Neural cell (in vitro differentiated cells): ENCODE measurements around the gene ADCY5. TPM values are rescaled to one million over a fixed set of nuclear protein-coding genes. Genes with fewer than 3 reads are reported as not detected.

Experiments
- H2AFZ ChIP-seq: fragments of 200-600, 300-800 bp; sonication (generic), shearing (Covaris generic); 2 replicates; pipeline ENCODE4 v1.6.0; 2014; ENCODE audit warnings: low read depth, mild to moderate bottlenecking, antibody characterized with exemption, low read length, moderate library complexity
- H3F3A ChIP-seq: fragments of 200-600 bp; shearing (Covaris generic); 2 replicates; pipeline ENCODE4 v1.6.1; 2016; ENCODE audit warnings: mild to moderate bottlenecking, moderate library complexity, mixed read lengths, antibody characterized with exemption, low read length; ENCODE audit not compliant: insufficient read depth, poor library complexity, severe bottlenecking
- H3K27ac ChIP-seq: fragments of 200-600, 300-800 bp; sonication (generic), shearing (Covaris generic); 2 replicates; pipeline ENCODE4 v1.5.1; 2014; ENCODE audit warnings: mild to moderate bottlenecking, low read length, moderate library complexity
- H3K27me3 ChIP-seq: fragments of 300-800, 200-600 bp; sonication (generic), shearing (Covaris generic); 2 replicates; pipeline ENCODE4 v1.6.0; 2014; ENCODE audit warnings: mild to moderate bottlenecking, low read depth, low read length, moderate library complexity; ENCODE audit not compliant: insufficient read depth
- H3K36me3 ChIP-seq: fragments of 300-800, 200-600 bp; sonication (generic), shearing (Covaris generic); 2 replicates; pipeline ENCODE4 v1.5.1; 2014; ENCODE audit warnings: mild to moderate bottlenecking, antibody characterized with exemption, low read length, moderate library complexity; ENCODE audit not compliant: insufficient read depth
- H3K4me2 ChIP-seq: fragments of 300-800, 200-600 bp; sonication (generic), shearing (Covaris generic); 2 replicates; pipeline ENCODE4 v1.6.0; 2014; ENCODE audit warnings: mild to moderate bottlenecking, low read length
- H3K4me3 ChIP-seq: fragments of 300-800, 200-600 bp; sonication (generic), shearing (Covaris generic); 2 replicates; pipeline ENCODE4 v1.5.1; 2014; ENCODE audit warnings: mild to moderate bottlenecking, low read length, moderate library complexity
- H3K79me2 ChIP-seq: fragments of 200-600 bp; shearing (Covaris generic); replicated peaks from 2 replicates; pipeline ENCODE4 v1.6.0; 2014; ENCODE audit warnings: mild to moderate bottlenecking, low read length, moderate library complexity; ENCODE audit not compliant: insufficient read depth
- H3K9ac ChIP-seq: fragments of 300-800, 200-600 bp; sonication (generic), shearing (Covaris generic); 2 replicates; pipeline ENCODE4 v1.6.1; 2016; ENCODE audit warnings: mild to moderate bottlenecking, low read length, mixed read lengths
- H3K9me2 ChIP-seq: fragments of 200-600 bp; shearing (Covaris generic); 2 replicates; pipeline ENCODE4 v1.6.1; 2016; ENCODE audit warnings: mild to moderate bottlenecking, low read length, mixed read lengths; ENCODE audit not compliant: insufficient read depth
- H3K9me3 ChIP-seq: fragments of 200-600, 300-800 bp; sonication (generic), shearing (Covaris generic); 2 replicates; pipeline ENCODE4 v1.6.1; 2016; ENCODE audit warnings: mild to moderate bottlenecking, mixed run types, low read length, moderate library complexity, mixed read lengths
- H4K20me1 ChIP-seq: fragments of 200-600 bp; shearing (Covaris generic); 2 replicates; pipeline ENCODE4 v1.6.1; 2016; ENCODE audit warnings: mild to moderate bottlenecking, mixed run types; ENCODE audit not compliant: insufficient read depth
- CTCF ChIP-seq: fragments of 450-650 bp; IDR thresholded peaks from 2 replicates; pipeline ENCODE4 v1.5.1; 2014; ENCODE audit warnings: antibody characterized with exemption, mild to moderate bottlenecking, moderate library complexity; ENCODE audit not compliant: poor library complexity, severe bottlenecking
- EP300 ChIP-seq: fragments of 450-650 bp; conservative IDR thresholded peaks from 2 replicates; pipeline ENCODE4 v1.6.1; 2014; ENCODE audit warnings: antibody characterized with exemption, mild to moderate bottlenecking, moderate library complexity; ENCODE audit not compliant: poor library complexity, severe bottlenecking
- EZH2 ChIP-seq: fragments of 200-600, 300-800 bp; shearing (Covaris generic), sonication (generic); IDR thresholded peaks from 2 replicates; pipeline ENCODE4 v1.6.1; 2014; ENCODE audit warnings: antibody characterized with exemption, low read length, borderline replicate concordance, mild to moderate bottlenecking; ENCODE audit not compliant: insufficient read depth, poor library complexity, severe bottlenecking
- MXI1 ChIP-seq: fragments of 450-650 bp; conservative IDR thresholded peaks from 2 replicates; pipeline ENCODE4 v1.6.1; 2014; ENCODE audit warnings: antibody characterized with exemption, mild to moderate bottlenecking; ENCODE audit not compliant: poor library complexity, severe bottlenecking
- POLR2AphosphoS5 ChIP-seq: IDR thresholded peaks from 2 replicates; pipeline ENCODE4 v1.6.1; 2012
- RAD21 ChIP-seq: fragments of 450-650 bp; conservative IDR thresholded peaks from 2 replicates; pipeline ENCODE4 v1.6.1; 2014; ENCODE audit warnings: antibody characterized with exemption, mild to moderate bottlenecking, moderate library complexity
- REST ChIP-seq: IDR thresholded peaks from 2 replicates; pipeline ENCODE4 v1.6.1; 2012; ENCODE audit warnings: borderline replicate concordance
- SMC3 ChIP-seq: fragments of 450-650 bp; conservative IDR thresholded peaks from 2 replicates; pipeline ENCODE4 v1.6.1; 2014; ENCODE audit warnings: antibody characterized with exemption, mild to moderate bottlenecking, moderate library complexity; ENCODE audit not compliant: poor library complexity
- TAF1 ChIP-seq: IDR thresholded peaks from 2 replicates; pipeline ENCODE4 v1.6.1; 2012; ENCODE audit warnings: low read depth
- polyA plus RNA-seq: library from polyadenylated mRNA; depleted of rRNA; stranded (reverse); fragments of >200 nt; gene quantifications from 2 replicates; pipeline ENCODE4 v1.2.3, GENCODE V29; 2014

ADCY5 gene
- polyA plus RNA-seq, 1 donor from 2014 or later: 7.7 TPM

- no peaks in the 10 kb centered on the region for H3K27me3 ChIP-seq
- no peak overlapping the region for H3K27ac ChIP-seq
- no peak for TF ChIP-seq REST
- no peak for TF ChIP-seq RAD21
- no peak for TF ChIP-seq POLR2AphosphoS5
- TF ChIP-seq EP300: no peak
- TF ChIP-seq MXI1: no peak
- no peak for TF ChIP-seq SMC3
- no peak for TF ChIP-seq EZH2
- TF ChIP-seq TAF1: no peak
- TF ChIP-seq CTCF: no peak
- H4K20me1 ChIP-seq: no peaks in the 10 kb centered on the region
- H3K9me2 ChIP-seq: no peaks in the 10 kb centered on the region
- no peak overlapping the region for H3K4me3 ChIP-seq
- no peak overlapping the region for H3K4me2 ChIP-seq
- no peaks in the 10 kb centered on the region for H3K36me3 ChIP-seq
- H2AFZ ChIP-seq: no peak overlapping the region
- H3K9me3 ChIP-seq: no peaks in the 10 kb centered on the region
- no peaks in the 10 kb centered on the region for H3F3A ChIP-seq
- no peaks in the 10 kb centered on the region for H3K79me2 ChIP-seq
- H3K9ac ChIP-seq: no peak overlapping the region
Measured at GRCh38 chr3:123294296-123294938, 154.5 kb downstream of the ADCY5 start.

- Histone ChIP-seq H3K9ac (no peak overlapping the region), H3K79me2 (no peaks in the 10 kb centered on the region), H3K36me3 (no peaks in the 10 kb centered on the region), H3K4me2 (no peak overlapping the region), H3K27me3 (no peaks in the 10 kb centered on the region), H3K27ac (no peak overlapping the region), H3K9me3 (no peaks in the 10 kb centered on the region), H3F3A (no peaks in the 10 kb centered on the region), H2AFZ (no peak overlapping the region), H3K9me2 (no peaks in the 10 kb centered on the region), H4K20me1 (no peaks in the 10 kb centered on the region), H3K4me3 (no peak overlapping the region)
- TF ChIP-seq RAD21 (no peak), CTCF (no peak), EZH2 (no peak), MXI1 (no peak)
Measured at GRCh38 chr3:123292321-123293310, 156.3 kb downstream of the ADCY5 start.
